ENCODE results near the gene AKR1E2. TPM values are rescaled to one million over a fixed set of nuclear protein-coding genes. Genes with fewer than 3 reads are reported as not detected.

The AKR1E2 gene
- total RNA-seq, 1 donor from 2014 or later, result 1.7 TPM

DNA sequence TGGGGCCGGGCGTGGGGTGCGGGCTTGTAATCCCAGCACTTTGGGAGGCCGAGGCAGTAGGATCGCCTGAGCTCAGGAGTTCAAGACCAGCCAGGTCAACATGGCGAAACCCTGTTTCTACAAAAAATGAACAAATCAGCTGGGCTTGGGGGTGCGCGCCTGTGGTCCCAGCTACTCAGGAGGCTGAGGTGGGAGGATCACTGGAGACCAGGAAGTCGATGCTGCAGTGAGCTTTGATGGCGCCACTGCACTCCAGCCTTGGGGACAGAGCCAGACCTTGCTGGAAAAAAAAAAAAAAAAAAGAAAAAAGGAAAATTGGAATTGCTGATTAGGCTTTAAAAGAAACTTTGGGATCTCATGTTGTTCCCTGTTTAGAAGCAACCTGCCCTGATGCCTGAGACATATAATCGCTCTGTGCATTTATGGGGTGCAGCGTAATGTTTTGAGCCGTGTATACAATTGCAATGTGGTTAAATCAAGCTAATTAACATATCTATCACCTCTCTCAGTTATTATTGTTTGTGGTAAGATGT is 851 bp downstream of the AKR1E2 start:
- Mint-ChIP-seq H3K27ac (ENCODE audit: unreplicated experiment) (peak overlapping the region; percentile 81), H3K27me3 (ENCODE audit: unreplicated experiment) (peaks cover 13% of the 10 kb centered on the region), H3K4me3 (ENCODE audit: unreplicated experiment) (peak overlapping the region; percentile 74), H3K36me3 (ENCODE audit: unreplicated experiment) (peaks cover 2% of the 10 kb centered on the region), H3K9me3 (ENCODE audit: unreplicated experiment) (peaks cover 6% of the 10 kb centered on the region), H3K4me1 (ENCODE audit: unreplicated experiment) (peaks cover 16% of the 10 kb centered on the region)
- TF ChIP-seq CTCF (IDR thresholded peaks at IDR 0.05), result no peak
- no peak for DNase-seq (ENCODE audit: extremely low spot score, unreplicated experiment)

DNA sequence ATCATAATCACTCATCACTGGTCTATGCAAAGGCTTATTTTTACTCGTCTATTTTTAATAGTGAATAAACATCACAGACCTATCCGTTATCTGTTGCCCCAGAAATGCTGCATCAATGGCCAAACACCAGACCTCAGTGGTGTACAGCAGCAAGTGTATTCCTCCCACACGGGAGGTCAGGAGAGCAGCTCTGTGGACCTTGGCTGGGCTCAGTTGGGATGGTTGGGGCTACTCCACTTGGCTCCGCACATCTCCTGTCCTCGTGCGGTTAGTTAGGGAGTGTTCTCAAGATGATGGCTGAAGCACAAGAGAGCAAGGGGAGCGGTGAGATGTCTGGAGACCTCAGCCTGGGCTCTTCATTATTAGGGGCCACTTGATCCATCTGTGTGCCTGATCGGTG is 2.0 kb downstream of the AKR1E2 start:
- H3K27me3 Mint-ChIP-seq (ENCODE audit: unreplicated experiment), result peaks cover 9% of the 10 kb centered on the region
- H3K36me3 Mint-ChIP-seq (ENCODE audit: unreplicated experiment), result peaks cover 2% of the 10 kb centered on the region
- no peak for DNase-seq (ENCODE audit: extremely low spot score, unreplicated experiment)
- no peak overlapping the region for H3K27ac Mint-ChIP-seq (ENCODE audit: unreplicated experiment)
- no peak for TF ChIP-seq CTCF (IDR thresholded peaks at IDR 0.05)
- H3K4me3 Mint-ChIP-seq (ENCODE audit: unreplicated experiment), result no peak overlapping the region
- H3K9me3 Mint-ChIP-seq (ENCODE audit: unreplicated experiment), result peaks cover 6% of the 10 kb centered on the region
- peaks cover 16% of the 10 kb centered on the region for H3K4me1 Mint-ChIP-seq (ENCODE audit: unreplicated experiment)

- no peak for TF ChIP-seq CTCF (IDR thresholded peaks at IDR 0.05)
- Mint-ChIP-seq H3K9me3 (ENCODE audit: unreplicated experiment) (no peaks in the 10 kb centered on the region), H3K4me1 (ENCODE audit: unreplicated experiment) (peaks cover 16% of the 10 kb centered on the region), H3K4me3 (ENCODE audit: unreplicated experiment) (no peak overlapping the region), H3K27me3 (ENCODE audit: unreplicated experiment) (peaks cover 9% of the 10 kb centered on the region), H3K27ac (ENCODE audit: unreplicated experiment) (no peak overlapping the region), H3K36me3 (ENCODE audit: unreplicated experiment) (peaks cover 2% of the 10 kb centered on the region)
- DNase-seq (ENCODE audit: extremely low spot score, unreplicated experiment), result peak; percentile 34
Observed at GRCh38 chr10:4830551-4830950, 4.5 kb downstream of the AKR1E2 start.

GRCh38 chr10:4831091-4831490 is 5.1 kb downstream of the AKR1E2 start:
- Mint-ChIP-seq H3K4me3 (ENCODE audit: unreplicated experiment) (no peak overlapping the region), H3K27ac (ENCODE audit: unreplicated experiment) (no peak overlapping the region), H3K27me3 (ENCODE audit: unreplicated experiment) (peaks cover 9% of the 10 kb centered on the region), H3K9me3 (ENCODE audit: unreplicated experiment) (no peaks in the 10 kb centered on the region), H3K4me1 (ENCODE audit: unreplicated experiment) (peaks cover 16% of the 10 kb centered on the region), H3K36me3 (ENCODE audit: unreplicated experiment) (peaks cover 2% of the 10 kb centered on the region)
- no peak for TF ChIP-seq CTCF (IDR thresholded peaks at IDR 0.05)
- peak; percentile 17 for DNase-seq (ENCODE audit: extremely low spot score, unreplicated experiment)

- Mint-ChIP-seq H3K27me3 (ENCODE audit: unreplicated experiment) (peaks cover 6% of the 10 kb centered on the region), H3K27ac (ENCODE audit: unreplicated experiment) (no peak overlapping the region), H3K9me3 (ENCODE audit: unreplicated experiment) (no peaks in the 10 kb centered on the region), H3K4me1 (ENCODE audit: unreplicated experiment) (peaks cover 12% of the 10 kb centered on the region), H3K36me3 (ENCODE audit: unreplicated experiment) (peaks cover 2% of the 10 kb centered on the region), H3K4me3 (ENCODE audit: unreplicated experiment) (no peak overlapping the region)
- no peak for TF ChIP-seq CTCF (IDR thresholded peaks at IDR 0.05)
- DNase-seq (ENCODE audit: extremely low spot score, unreplicated experiment), result peak; percentile 72
Observed at GRCh38 chr10:4833286-4833685, 7.3 kb downstream of the AKR1E2 start.

Measured in osteocyte (in vitro differentiated cells).